KOPT-K1 (cell line): ENCODE results near the gene TMEM178A.
"Not testable (repeated sequence)": the region's sequence is repeated elsewhere in the genome, so short reads cannot be mapped to it uniquely, and the experiment has no call there.

ENCODE experiments used
- H3K27ac ChIP-seq: fragments of 200-600 bp; sonication (generic); 2 replicates; pipeline ENCODE4 v1.5.1; 2016; ENCODE audit warnings: antibody characterized with exemption, mild to moderate bottlenecking, low read depth, low read length; ENCODE audit not compliant: poor library complexity, severe bottlenecking
- H3K36me3 ChIP-seq: fragments of 200-600 bp; sonication (generic); 2 replicates; pipeline ENCODE4 v1.5.1; 2017; ENCODE audit warnings: antibody characterized with exemption, mild to moderate bottlenecking, low read length, moderate library complexity; ENCODE audit not compliant: insufficient read depth
- H3K9me3 ChIP-seq: fragments of 200-600 bp; sonication (generic); 2 replicates; pipeline ENCODE4 v1.5.1; 2017; ENCODE audit warnings: antibody characterized with exemption, low read length, mild to moderate bottlenecking; ENCODE audit not compliant: insufficient read depth, poor library complexity, severe bottlenecking

The TMEM178A gene

DNA sequence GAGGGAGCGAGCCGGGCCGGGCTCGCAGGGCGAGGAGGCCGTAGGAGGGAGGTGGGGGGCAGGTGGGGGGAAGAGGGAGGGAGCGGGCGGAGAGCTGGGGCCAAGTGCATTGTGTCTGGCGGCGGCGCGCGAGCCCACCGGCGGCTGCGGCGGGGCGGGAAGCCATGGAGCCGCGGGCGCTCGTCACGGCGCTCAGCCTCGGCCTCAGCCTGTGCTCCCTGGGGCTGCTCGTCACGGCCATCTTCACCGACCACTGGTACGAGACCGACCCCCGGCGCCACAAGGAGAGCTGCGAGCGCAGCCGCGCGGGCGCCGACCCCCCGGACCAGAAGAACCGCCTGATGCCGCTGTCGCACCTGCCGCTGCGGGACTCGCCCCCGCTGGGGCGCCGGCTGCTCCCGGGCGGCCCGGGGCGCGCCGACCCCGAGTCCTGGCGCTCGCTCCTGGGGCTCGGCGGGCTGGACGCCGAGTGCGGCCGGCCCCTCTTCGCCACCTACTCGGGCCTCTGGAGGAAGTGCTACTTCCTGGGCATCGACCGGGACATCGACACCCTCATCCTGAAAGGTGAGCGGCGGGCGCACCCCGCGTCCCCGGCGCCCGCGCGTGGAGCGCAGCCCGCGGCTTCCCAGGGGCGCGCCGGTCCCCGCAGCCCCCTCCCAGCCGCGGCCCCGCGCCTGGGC, at the start of gene TMEM178A:
TMEM178A (plus strand) TSS at position 107 of the 680 bp plus-strand sequence; CDS start at position 165, 58 bp downstream.
- Histone ChIP-seq H3K36me3 (no peaks in the 10 kb centered on the region), H3K9me3 (peaks cover 26% of the 10 kb centered on the region), H3K27ac (no peak within 1 kb of the TSS)

DNA sequence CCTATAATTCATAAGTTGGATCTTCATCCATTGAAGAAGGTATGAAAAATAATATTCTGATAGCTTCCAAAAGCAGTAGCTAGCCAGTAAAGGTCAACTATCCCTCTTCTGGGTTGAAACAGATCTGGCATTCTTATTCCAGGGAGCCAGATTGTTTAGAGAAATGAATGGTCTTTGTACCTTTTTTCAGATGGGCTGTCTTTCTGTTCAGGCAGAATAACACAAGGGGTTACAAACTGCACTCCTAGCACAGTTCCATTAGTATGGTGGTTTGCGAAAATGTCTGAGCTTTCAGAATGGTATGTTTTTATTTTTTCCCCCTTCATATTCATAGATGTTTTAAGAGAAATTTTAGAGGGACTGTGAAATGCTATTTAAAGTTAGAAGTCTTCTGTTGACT, 47.5 kb upstream of the TMEM178A start:
- Histone ChIP-seq H3K27ac (no peak overlapping the region), H3K36me3 (no peaks in the 10 kb centered on the region), H3K9me3 (no peaks in the 10 kb centered on the region)

DNA sequence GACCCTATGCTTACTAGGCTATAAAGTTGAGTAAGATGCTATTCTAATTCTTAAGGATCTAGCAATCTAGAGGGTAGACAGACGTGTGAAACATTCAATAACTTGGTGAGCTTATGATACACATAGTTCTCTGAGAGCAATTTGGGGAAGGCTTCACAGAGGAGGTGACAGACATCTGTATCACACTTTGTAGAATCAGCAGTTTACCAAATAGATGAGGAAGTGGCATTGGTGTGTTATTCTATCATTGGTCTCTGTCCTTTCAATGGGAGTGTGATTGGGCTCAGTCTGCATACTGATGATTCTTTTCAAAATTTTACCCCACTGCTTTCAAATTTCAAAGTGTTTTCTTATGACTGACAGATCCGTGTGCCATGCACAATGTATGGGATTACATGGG, 47.0 kb upstream of the TMEM178A start:
- no peaks in the 10 kb centered on the region for H3K36me3 ChIP-seq
- H3K9me3 ChIP-seq, result no peaks in the 10 kb centered on the region
- H3K27ac ChIP-seq, result no peak overlapping the region

DNA sequence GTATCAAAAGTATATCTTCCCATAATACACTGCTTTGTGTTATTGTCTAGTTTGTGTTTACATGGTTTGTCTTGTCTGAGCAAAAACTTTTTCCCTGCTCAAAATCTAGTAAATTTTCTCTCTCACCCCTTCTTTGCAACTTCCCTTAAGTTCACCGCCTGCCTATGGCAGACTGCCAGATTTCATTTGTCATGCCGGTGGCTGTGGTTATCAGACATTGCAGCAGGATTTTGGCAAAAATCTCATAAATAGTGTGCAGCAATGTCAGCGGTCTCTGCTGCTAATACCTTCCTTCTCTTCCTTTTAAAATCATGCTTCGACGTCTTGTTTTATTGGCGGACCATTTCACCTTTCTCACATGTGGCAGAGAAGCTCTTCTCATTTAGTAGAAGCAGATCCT, 45.6 kb upstream of the TMEM178A start:
- Histone ChIP-seq H3K27ac (no peak overlapping the region), H3K9me3 (no peaks in the 10 kb centered on the region), H3K36me3 (no peaks in the 10 kb centered on the region)

DNA sequence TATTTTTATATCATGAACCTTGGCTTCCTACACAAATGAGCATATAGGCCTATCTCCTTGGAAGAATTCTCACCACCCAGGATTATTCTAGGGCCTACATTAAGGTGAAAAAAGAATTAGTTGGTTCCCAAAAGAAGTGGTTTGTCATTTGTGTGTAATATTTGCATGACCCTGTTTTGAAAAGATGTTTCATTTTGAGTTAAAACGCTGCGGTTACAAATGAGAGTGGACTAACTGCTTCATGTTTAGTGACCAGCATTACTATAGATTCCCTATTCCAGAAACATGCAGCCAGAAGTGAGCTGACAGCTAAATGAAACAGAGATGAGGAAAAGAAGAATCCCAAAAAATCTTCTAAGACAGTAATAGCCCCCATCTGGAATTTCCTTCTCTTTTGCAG, 44.1 kb upstream of the TMEM178A start:
- Histone ChIP-seq H3K9me3 (no peaks in the 10 kb centered on the region), H3K27ac (no peak overlapping the region), H3K36me3 (no peaks in the 10 kb centered on the region)

DNA sequence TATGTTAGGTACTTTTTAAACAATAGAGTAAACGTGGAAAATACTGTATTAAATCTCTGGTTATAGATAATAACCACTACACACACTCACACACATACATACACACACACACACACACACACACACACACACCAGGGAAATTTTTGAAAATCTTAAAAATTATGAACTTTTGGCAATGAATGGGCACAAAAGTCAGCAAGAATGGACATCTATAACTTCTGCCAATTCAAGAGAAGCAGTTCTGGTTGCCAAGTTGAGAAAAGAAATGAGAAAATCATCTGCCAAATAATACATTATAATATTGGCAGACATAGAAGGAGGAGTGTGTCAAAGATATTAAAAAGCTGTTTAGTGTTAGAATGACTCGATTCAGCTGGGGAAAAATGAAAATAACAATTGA, 42.9 kb upstream of the TMEM178A start:
- H3K27ac ChIP-seq, result no peak overlapping the region
- H3K9me3 ChIP-seq, result no peaks in the 10 kb centered on the region
- H3K36me3 ChIP-seq, result no peaks in the 10 kb centered on the region

DNA sequence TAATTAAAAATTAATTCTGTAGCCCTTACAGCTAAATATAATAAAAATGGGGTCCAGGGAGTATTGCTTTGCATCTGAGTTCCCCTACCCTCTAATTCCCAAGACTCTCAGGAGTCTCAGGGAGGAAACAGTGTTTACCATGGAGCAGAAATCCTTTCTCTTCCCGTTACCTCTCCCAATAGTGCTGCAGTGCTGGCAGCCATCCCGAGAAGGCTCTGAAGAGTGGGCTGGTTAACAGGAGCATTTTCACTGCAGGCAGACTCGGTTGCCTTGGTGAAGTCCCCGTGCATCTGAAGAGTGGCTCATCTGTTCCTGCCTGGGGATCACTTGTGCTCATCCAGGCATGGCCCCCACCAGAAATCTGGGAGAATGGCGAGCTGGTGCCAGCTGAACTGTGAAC, 41.8 kb upstream of the TMEM178A start:
- H3K27ac ChIP-seq, result no peak overlapping the region
- H3K36me3 ChIP-seq, result no peaks in the 10 kb centered on the region
- no peaks in the 10 kb centered on the region for H3K9me3 ChIP-seq

DNA sequence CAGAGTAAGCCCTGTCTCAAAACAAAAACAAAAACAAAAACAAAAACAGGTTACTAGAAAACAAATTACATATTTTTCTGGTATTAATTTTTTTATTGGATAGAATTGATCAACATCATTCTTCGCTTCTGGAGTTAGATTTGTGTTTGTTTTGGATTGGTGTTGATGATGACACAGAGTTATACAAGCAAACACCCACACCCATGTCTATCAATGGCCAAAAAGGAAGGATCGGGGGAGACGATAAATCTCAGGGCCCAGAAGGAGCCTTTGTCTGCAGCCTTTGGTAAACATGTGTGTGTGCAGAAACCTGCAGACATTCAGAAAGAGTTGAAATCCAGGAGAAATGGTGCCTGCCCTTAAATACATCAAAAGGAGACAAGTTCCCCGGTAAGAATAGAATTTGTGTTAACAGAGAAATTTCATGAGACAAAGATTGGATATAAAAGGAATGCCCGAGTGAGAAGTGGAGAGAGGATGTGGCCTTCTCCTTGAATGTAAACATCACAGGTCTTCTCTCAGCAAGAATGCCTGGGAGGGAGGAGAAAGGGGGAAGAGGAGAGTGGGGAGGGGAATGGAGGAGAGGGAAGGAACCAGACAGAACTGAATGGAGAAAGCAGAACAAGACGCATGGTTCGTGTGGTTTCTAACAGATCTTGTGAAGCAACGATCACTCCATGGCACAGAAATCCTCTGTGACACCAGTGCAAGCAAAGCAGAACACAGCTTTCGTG, 40.4 kb upstream of the TMEM178A start:
- H3K36me3 ChIP-seq, result no peaks in the 10 kb centered on the region
- no peak overlapping the region for H3K27ac ChIP-seq
- no peaks in the 10 kb centered on the region for H3K9me3 ChIP-seq

DNA sequence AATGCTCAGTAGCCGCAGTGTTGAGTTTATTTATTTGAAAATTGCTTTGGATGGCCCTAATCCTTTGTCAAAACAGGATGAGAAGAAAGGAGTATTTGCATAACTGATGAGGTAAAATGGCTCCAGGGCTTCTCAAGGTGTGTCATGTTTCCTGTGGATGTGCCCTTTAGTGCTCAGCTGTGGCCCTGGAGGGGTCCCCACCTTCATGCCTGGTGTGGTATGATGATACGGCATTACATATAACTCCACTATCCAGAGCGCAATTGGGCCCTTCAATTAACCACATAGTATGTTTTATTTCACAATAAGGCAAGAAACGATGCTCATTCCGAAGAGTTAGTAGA, 39.8 kb upstream of the TMEM178A start:
- H3K9me3 ChIP-seq, result no peaks in the 10 kb centered on the region
- H3K36me3 ChIP-seq, result no peaks in the 10 kb centered on the region
- no peak overlapping the region for H3K27ac ChIP-seq

DNA sequence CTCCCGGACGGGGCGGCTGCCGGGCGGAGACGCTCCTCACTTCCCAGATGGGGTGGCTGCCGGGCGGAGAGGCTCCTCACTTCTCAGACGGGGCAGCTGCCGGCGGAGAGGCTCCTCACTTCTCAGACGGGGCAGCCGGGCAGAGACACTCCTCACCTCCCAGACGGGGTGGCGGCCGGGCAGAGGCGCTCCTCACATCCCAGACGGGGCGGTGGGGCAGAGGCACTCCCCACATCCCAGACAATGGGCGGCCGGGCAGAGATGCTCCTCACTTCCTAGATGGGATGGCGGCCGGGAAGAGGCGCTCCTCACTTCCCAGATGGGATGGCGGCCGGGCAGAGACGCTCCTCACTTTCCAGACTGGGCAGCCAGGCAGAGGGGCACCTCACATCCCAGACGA, 37.4 kb upstream of the TMEM178A start:
- not testable (repeated sequence) for H3K36me3 ChIP-seq, H3K9me3 ChIP-seq, H3K27ac ChIP-seq

DNA sequence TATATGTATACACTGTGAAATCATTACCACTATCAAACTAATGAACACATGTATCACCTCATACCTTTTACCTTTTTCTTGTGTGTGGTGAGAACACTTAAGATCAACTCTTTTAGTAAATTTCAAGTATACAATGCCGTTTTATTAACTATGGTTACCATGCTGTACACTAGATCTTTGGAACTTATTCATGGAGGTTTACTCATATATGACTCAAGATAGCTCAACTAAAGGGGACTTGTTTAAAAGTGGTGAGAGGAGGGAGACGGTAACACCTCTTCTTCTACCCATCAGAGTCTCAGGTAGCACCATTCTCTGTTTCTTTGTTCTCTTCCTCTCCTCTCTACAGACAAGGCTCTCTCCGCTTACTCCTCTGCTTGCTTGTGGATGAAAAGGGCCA, 36.1 kb upstream of the TMEM178A start:
- Histone ChIP-seq H3K36me3 (no peaks in the 10 kb centered on the region), H3K9me3 (no peaks in the 10 kb centered on the region)

DNA sequence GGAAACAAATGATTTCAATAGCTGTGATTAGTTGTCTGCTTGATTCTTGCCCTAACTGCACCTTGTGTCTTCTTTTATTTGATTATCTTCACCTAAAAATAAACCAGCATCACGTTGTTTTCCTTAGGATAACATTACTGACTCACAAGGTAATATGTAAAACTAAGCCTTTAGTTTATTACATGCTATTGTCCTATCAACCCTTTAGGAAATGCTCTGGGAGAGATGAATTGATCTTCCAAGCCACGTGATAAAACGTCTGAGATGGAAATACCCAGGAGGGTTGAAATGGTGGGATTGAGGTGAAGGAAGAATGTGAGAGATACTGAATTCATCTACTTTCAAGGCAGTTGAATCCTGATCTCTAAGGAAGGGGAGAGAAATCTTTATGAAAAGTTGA, 34.5 kb upstream of the TMEM178A start:
- H3K27ac ChIP-seq, result no peak overlapping the region
- H3K36me3 ChIP-seq, result no peaks in the 10 kb centered on the region
- H3K9me3 ChIP-seq, result no peaks in the 10 kb centered on the region

More for the DNA sequence above, 36.1 kb upstream of the TMEM178A start:
- H3K27ac ChIP-seq, result no peak overlapping the region

DNA sequence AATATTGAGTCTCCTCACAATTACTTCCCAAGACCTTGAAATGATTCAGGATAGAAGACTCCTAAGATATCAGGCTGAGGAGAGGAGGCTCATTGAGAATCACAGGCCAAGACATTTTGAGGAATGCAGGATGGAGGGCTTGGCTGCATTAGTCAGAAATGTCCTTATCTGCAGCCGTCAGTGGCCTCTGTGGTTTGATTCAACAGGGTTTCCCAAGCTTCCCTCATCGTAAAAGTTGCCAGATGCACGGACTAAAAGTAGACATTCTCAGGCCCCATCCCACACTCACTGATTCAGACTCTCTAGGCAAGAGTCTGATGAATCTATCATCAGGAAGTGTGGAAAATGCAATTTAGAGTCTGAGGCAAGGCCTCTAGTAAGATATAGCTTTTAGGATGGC, 34.0 kb upstream of the TMEM178A start:
- Histone ChIP-seq H3K27ac (no peak overlapping the region), H3K9me3 (no peaks in the 10 kb centered on the region), H3K36me3 (no peaks in the 10 kb centered on the region)

DNA sequence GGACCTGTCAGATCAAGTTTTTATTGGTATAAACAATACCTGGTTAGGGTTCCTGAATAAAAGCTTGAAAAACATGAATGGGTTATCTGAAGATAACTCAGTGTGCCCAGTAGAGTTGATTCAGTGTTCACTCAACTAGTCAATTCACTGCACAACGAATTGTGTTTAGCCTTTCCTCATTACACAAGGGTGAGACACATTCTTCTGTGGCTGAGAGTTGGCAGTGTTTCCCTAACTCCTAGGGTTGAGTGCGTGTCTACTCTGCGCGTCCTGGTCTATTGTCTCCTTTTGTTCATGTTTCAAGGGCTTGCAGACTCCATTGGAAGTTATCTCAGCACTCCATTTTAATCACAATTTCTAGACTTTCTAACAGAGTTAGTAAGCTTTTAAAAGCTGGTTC, 32.8 kb upstream of the TMEM178A start:
- no peaks in the 10 kb centered on the region for H3K36me3 ChIP-seq
- no peak overlapping the region for H3K27ac ChIP-seq
- no peaks in the 10 kb centered on the region for H3K9me3 ChIP-seq

DNA sequence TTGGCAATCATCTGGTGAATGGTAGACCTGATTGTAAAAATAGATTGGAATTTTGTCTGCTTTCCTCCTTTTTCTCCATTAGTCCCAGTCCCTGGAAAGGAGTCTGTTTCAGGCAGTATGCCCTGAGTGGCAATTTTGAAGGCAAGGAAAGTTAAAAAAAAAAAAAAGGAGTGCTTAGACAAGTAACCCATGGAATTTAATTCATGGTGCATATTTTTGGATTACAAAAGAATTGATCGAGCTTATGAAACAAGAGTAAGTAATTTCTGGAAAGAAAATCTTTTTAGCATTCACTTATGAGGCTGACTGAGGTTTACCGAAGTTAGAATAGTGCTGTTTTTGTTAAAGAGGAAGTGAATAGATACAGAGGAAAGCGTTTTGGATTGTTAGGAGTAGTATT, 29.4 kb upstream of the TMEM178A start:
- H3K27ac ChIP-seq, result no peak overlapping the region
- H3K9me3 ChIP-seq, result no peaks in the 10 kb centered on the region
- no peaks in the 10 kb centered on the region for H3K36me3 ChIP-seq

DNA sequence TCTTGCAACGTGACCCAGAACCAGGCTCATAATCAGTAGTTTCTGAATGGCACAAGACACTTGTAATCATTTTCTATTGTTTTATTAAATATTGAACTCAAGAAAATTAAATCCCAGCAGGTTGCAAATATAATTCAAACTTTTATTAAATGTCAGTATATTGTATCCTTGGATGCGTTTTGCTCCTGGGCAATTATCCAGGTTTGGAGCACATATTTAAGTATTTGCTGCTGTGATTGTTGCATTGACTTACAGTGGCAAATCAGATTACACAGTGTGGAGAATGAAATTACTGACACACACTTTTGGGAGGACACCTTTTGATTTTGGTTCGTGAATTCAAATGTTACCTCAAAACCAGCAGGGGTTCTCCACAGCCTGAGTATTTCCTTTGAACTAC, 27.1 kb upstream of the TMEM178A start:
- Histone ChIP-seq H3K36me3 (no peaks in the 10 kb centered on the region), H3K27ac (no peak overlapping the region), H3K9me3 (no peaks in the 10 kb centered on the region)
